Neural progenitor cell (in vitro differentiated cells): ENCODE data around the gene SH3GLB1. TPM values are rescaled to one million over a fixed set of nuclear protein-coding genes. Genes with fewer than 3 reads are reported as not detected.
A peak's percentile ranks its signal among the peaks of the same experiment; 100 is the strongest.
"Not testable (repeated sequence)": the region's sequence is repeated elsewhere in the genome, so short reads cannot be mapped to it uniquely, and the experiment has no call there.

Experiments used
- DNase-seq: peaks from one replicate; pipeline ENCODE4 v3.0.0-alpha.2; 2016; ENCODE audit warnings: low spot score
- H2AFZ ChIP-seq: fragments of 200-600 bp; sonication (generic); replicated peaks from 2 replicates; pipeline ENCODE4 v1.6.1; 2016; ENCODE audit warnings: antibody characterized with exemption
- H3F3A ChIP-seq: fragments of 200-600 bp; sonication (generic); 2 replicates; pipeline ENCODE4 v1.6.1; 2016; ENCODE audit warnings: antibody characterized with exemption, low read depth
- H3K27ac ChIP-seq: fragments of 200-600 bp; sonication (generic); 2 replicates; pipeline ENCODE4 v1.5.1; 2016; ENCODE audit warnings: mild to moderate bottlenecking
- H3K27me3 ChIP-seq: fragments of 200-600 bp; sonication (generic); 2 replicates; pipeline ENCODE4 v1.6.1; 2016; ENCODE audit warnings: mild to moderate bottlenecking, moderate library complexity
- H3K36me3 ChIP-seq: fragments of 200-600 bp; sonication (generic); 2 replicates; pipeline ENCODE4 v1.5.1; 2016
- H3K4me1 ChIP-seq: fragments of 200-600 bp; sonication (generic); 2 replicates; pipeline ENCODE4 v1.6.1; 2016; ENCODE audit warnings: mixed run types
- H3K4me2 ChIP-seq: fragments of 200-600 bp; sonication (generic); 2 replicates; pipeline ENCODE4 v1.6.1; 2016
- H3K4me3 ChIP-seq: fragments of 200-600 bp; sonication (generic); 2 replicates; pipeline ENCODE4 v1.5.1; 2016
- H3K79me2 ChIP-seq: fragments of 200-600 bp; sonication (generic); 2 replicates; pipeline ENCODE4 v1.6.1; 2016; ENCODE audit warnings: low read depth
- H3K9ac ChIP-seq: fragments of 200-600 bp; sonication (generic); 2 replicates; pipeline ENCODE4 v1.6.1; 2016
- H3K9me3 ChIP-seq: fragments of 200-600 bp; sonication (generic); 2 replicates; pipeline ENCODE4 v1.5.1; 2016; ENCODE audit warnings: low read depth
- H4K20me1 ChIP-seq: fragments of 200-600 bp; sonication (generic); 2 replicates; pipeline ENCODE4 v1.6.1; 2016; ENCODE audit warnings: low read depth
- H3K27ac Mint-ChIP-seq: 3 replicates; pipeline ENCODE4 v1.8.0; 2021; ENCODE audit warnings: mixed read lengths
- H3K27me3 Mint-ChIP-seq: 2 replicates; pipeline ENCODE4 v1.8.0; 2022; ENCODE audit warnings: low read depth, mild to moderate bottlenecking, inconsistent platforms, moderate library complexity, mixed read lengths; ENCODE audit not compliant: insufficient read depth
- H3K36me3 Mint-ChIP-seq: 3 replicates; pipeline ENCODE4 v1.8.0; 2021; ENCODE audit warnings: mixed read lengths
- H3K4me1 Mint-ChIP-seq: 3 replicates; pipeline ENCODE4 v1.8.0; 2021; ENCODE audit warnings: mixed read lengths
- H3K4me3 Mint-ChIP-seq: 3 replicates; pipeline ENCODE4 v1.8.0; 2021; ENCODE audit warnings: mild to moderate bottlenecking, moderate library complexity, mixed read lengths
- H3K9me3 Mint-ChIP-seq: 3 replicates; pipeline ENCODE4 v1.8.0; 2020; ENCODE audit warnings: mixed read lengths
- CTCF ChIP-seq: fragments of 200-600 bp; sonication (generic); IDR thresholded peaks from 2 replicates; pipeline ENCODE4 v1.5.1; 2017; ENCODE audit warnings: antibody characterized with exemption, mild to moderate bottlenecking
- EZH2 ChIP-seq: fragments of 200-600 bp; sonication (generic); IDR thresholded peaks from 2 replicates; pipeline ENCODE4 v1.6.1; 2017; ENCODE audit warnings: antibody characterized with exemption, mild to moderate bottlenecking, moderate library complexity
- EZH2phosphoT487 ChIP-seq: fragments of 200-600 bp; sonication (generic); IDR thresholded peaks from 2 replicates; pipeline ENCODE4 v1.6.1; 2017; ENCODE audit warnings: antibody characterized with exemption
- total RNA-seq: library from RNA; depleted of rRNA; stranded (reverse); fragments of >200 nt; gene quantifications from 2 replicates; pipeline ENCODE4 v1.2.3, GENCODE V29; 2015; ENCODE audit warnings: low replicate concordance

SH3GLB1 gene
- total RNA-seq, 1 donor from 2014 or later, result 28.5 TPM

DNA sequence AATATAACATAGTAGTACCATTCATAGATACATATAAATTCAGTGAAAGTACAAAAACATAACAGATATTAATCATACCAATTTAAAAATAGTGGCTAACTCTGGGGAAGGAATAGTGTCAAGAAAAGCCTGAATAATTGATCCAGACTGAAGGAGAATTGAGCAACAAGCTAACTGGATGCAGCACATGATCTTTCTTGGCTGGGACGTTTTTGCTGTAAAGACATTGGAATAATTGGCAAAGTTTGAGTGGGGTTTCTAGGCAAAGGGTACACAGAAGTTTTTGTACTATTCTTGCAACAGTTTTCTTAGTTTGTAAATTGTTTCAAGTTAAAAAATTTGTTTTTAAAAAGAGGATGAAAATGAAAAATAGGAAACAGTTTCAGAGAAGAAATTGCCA, 2.6 kb upstream of the SH3GLB1 start:
- Histone ChIP-seq H3K9ac (no peak overlapping the region), H3F3A (peaks cover 24% of the 10 kb centered on the region), H3K4me2 (no peak overlapping the region), H3K27ac (no peak overlapping the region), H4K20me1 (peaks cover 15% of the 10 kb centered on the region), H2AFZ (no peak overlapping the region), H3K9me3 (no peaks in the 10 kb centered on the region), H3K4me1 (peaks cover 11% of the 10 kb centered on the region), H3K27me3 (no peaks in the 10 kb centered on the region), H3K36me3 (no peaks in the 10 kb centered on the region), H3K79me2 (peaks cover 16% of the 10 kb centered on the region), H3K4me3 (no peak overlapping the region)
- no peak overlapping the region for H3K27ac Mint-ChIP-seq
- H3K4me3 Mint-ChIP-seq, result no peak overlapping the region
- TF ChIP-seq EZH2 (no peak), CTCF (no peak), EZH2phosphoT487 (no peak)
- H3K9me3 Mint-ChIP-seq, result no peaks in the 10 kb centered on the region
- H3K4me1 Mint-ChIP-seq, result peaks cover 20% of the 10 kb centered on the region
- H3K36me3 Mint-ChIP-seq, result no peaks in the 10 kb centered on the region
- DNase-seq, result no peak
- peaks cover 3% of the 10 kb centered on the region for H3K27me3 Mint-ChIP-seq

GRCh38 chr1:86702954-86703494, 1.4 kb upstream of the SH3GLB1 start:
- not testable (repeated sequence) for H3K27ac Mint-ChIP-seq, H3K27me3 Mint-ChIP-seq, H3K4me3 ChIP-seq, H3K9me3 ChIP-seq, H3K36me3 Mint-ChIP-seq, H3K4me2 ChIP-seq, H3K9me3 Mint-ChIP-seq, H3K27me3 ChIP-seq, H3K36me3 ChIP-seq, H2AFZ ChIP-seq, H3K9ac ChIP-seq, DNase-seq, H3K27ac ChIP-seq
- Histone ChIP-seq H4K20me1 (peaks cover 20% of the 10 kb centered on the region), H3K79me2 (peaks cover 28% of the 10 kb centered on the region), H3K4me1 (peaks cover 13% of the 10 kb centered on the region), H3F3A (peaks cover 24% of the 10 kb centered on the region)
- Mint-ChIP-seq H3K4me1 (peaks cover 26% of the 10 kb centered on the region), H3K4me3 (peak overlapping the region; percentile 90)

DNA sequence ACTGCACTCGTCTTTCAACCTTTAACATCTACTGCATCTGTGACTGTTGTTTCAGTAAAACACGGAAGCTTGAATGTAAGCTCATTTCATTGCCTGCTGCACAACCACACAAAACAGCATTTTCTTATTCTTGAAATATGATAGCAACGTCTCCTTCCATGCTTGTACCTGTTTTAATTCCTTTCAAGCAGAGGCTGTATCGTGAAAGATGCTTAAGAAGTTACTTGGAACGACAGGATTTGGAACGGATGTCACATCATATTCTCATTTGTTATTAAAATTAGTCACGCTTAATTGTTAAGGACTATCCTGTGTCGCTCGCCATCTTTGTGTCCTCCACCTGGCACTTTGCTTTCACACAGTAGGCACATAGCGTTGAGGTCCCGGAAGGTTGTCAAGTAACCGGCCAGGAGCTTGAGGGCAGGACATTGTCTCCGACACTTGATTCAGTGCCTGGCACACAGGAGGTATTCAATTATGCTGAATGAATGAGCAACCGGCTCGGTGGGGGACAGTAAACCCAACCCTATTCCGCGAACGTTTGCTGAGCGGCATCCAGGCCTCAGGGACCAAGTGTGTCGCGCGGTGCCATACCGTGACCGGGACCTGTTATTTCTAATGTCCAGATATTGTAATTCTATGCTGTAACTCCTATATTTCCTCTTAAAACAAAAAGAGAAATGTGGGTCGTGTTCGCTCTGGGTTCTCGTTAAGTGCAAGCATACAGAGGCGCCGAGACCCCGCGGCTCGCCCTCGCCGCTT, 499 bp upstream of the SH3GLB1 start:
- Mint-ChIP-seq H3K9me3 (no peaks in the 10 kb centered on the region), H3K27ac (peak overlapping the region; percentile 76)

More for the DNA sequence above, 499 bp upstream of the SH3GLB1 start:
- Mint-ChIP-seq H3K36me3 (peaks cover 6% of the 10 kb centered on the region), H3K27me3 (peaks cover 3% of the 10 kb centered on the region), H3K4me1 (peaks cover 26% of the 10 kb centered on the region), H3K4me3 (peak overlapping the region; percentile 90)
- peaks cover 20% of the 10 kb centered on the region for H4K20me1 ChIP-seq
- H3K79me2 ChIP-seq, result peaks cover 37% of the 10 kb centered on the region
- H3F3A ChIP-seq, result peaks cover 24% of the 10 kb centered on the region
- H3K9me3 ChIP-seq, result no peaks in the 10 kb centered on the region
- H3K4me2 ChIP-seq, result peak overlapping the region; percentile 92
- no peaks in the 10 kb centered on the region for H3K27me3 ChIP-seq
- H3K4me1 ChIP-seq, result peaks cover 13% of the 10 kb centered on the region
- H3K9ac ChIP-seq, result no peak overlapping the region
- H3K36me3 ChIP-seq, result no peaks in the 10 kb centered on the region
- peak overlapping the region; percentile 70 for H2AFZ ChIP-seq
- no peak for TF ChIP-seq EZH2phosphoT487
- no peak for TF ChIP-seq EZH2
- no peak for TF ChIP-seq CTCF
- H3K4me3 ChIP-seq, result peak overlapping the region; percentile 60
- DNase-seq, result peak; percentile 73
- H3K27ac ChIP-seq, result no peak overlapping the region
